HG02943 (cell line): Measurements from ENCODE around the gene LORICRIN.
"Not testable (repeated sequence)": the region's sequence is repeated elsewhere in the genome, so short reads cannot be mapped to it uniquely, and the experiment has no call there.

Source experiments
- ATAC-seq: cut with Tn5 transposase; IDR thresholded peaks from one replicate; pipeline ENCODE4 v1.9.1; 2021; ENCODE audit warnings: mild to moderate bottlenecking, low read depth, moderate library complexity; ENCODE audit not compliant: unreplicated experiment

The LORICRIN gene

GRCh38 chr1:153259387-153259786 is at the start of gene LORICRIN:
Gene LORICRIN (plus strand): TSS chr1:153259687. CDS start chr1:153260950, 1,263 bp downstream.
- ATAC-seq: no peak

DNA sequence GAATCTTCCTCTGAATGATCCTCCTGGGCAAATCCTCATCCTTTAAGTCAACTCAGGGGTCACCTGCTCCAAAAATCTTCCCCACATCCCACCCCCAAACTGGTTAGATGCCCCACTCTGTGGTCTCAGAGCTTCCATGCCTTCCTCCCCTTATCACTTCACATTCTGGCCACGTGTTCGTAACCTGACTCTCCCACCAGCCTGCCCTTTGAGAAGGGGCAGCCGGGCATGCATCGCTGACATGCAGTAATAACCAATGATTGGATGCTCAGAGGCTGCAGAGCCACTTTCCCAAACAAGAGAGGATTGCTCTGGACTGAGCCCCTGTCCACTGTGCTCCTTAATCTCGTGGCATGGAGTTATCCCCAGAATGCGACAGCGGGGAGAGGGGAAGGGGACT is 49.3 kb upstream of the LORICRIN start:
- no peak for ATAC-seq

DNA sequence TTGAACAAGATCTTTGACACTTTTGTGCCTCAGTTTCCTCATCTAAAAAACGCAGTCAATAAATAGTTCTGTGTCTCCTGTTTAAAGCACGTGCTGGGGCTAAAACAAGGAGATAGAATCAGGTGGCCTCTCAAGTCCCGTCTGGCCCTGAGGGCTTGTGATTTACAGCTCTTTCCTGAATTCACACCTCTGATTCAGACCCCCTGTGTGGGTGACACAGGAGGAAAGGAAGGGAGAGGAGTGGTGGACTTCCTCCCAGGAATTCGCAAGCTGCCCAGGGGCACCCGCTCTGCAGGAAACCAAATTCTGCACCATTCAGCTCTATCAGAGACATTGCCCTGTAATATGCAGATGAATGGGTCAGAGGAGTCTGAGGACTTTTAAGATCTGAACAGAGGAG is 47.3 kb upstream of the LORICRIN start:
- ATAC-seq: no peak

DNA sequence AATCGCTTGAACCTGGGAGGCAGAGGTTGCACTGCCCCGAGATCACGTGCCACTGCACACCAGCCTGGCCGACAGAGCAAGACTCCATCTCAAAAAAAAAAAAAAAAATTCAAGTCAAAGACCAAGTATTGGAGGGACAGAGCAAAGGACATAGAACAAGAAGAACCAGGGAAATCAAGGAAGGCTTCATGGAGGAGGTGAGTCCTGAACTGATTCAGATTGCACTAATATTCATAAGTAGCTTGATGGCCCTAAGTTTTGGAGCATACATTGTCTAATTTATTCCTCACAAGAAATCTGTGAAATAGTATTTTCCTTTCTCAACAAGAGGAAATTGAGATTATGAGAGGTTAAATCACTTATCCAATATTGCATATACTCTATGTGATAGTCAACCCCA is 46.0 kb upstream of the LORICRIN start:
- no peak for ATAC-seq

GRCh38 chr1:153217212-153217611 is 42.3 kb upstream of the LORICRIN start, which contains the start of gene PRR9:
Gene PRR9 (plus strand): TSS chr1:153217584. CDS start chr1:153218145, 561 bp downstream.
- ATAC-seq: no peak

DNA sequence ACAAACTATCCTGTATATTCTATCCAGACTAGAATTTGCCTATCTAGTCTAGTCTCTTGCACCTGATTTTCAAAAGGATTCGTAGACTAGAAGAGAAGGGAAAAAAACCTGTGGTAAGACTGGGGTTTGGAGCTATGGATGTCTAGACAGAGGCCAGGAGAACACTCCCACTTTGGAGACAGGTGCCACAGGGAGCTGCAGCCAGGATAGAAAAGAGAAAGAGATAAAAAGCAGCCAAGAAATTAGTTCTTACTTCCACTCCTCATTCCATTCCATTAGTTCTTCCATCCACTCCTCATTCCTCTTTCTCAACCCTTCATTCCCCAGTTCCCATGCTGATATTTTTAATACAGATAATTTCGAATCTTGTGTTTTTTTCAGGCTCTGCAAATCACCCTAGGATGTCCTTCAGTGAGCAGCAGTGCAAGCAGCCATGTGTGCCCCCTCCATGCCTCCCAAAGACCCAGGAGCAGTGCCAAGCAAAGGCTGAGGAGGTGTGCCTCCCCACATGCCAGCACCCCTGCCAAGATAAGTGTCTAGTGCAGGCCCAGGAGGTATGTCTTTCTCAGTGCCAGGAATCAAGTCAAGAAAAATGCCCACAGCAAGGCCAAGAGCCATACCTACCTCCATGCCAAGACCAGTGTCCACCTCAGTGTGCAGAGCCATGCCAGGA is 41.6 kb upstream of the LORICRIN start:
- no peak for ATAC-seq

GRCh38 chr1:153220606-153221303 is 38.7 kb upstream of the LORICRIN start:
- ATAC-seq: no peak

- ATAC-seq: peak; percentile 84
These were observed 36.2 kb upstream of the LORICRIN start for GRCh38 chr1:153223040-153223891.

DNA sequence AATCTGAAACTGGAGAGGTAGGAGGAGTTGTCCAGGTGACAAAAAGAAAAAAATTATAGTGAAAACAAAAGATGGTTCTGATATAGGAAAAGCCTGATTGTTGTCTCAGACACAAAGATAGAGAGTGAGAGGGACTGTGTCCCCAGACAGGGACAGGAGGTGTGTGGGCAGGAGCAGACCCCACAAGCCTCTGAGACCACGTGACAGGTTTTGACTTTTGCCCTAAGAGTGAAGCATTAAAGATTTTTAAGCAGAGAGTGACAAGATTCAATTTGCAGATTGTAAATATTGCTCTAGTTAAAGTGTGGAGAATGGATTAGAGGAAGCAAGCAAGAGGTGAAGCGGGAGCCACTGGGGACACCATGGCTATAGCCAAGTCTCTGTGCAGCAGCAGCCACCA is 31.7 kb upstream of the LORICRIN start:
- no peak for ATAC-seq

DNA sequence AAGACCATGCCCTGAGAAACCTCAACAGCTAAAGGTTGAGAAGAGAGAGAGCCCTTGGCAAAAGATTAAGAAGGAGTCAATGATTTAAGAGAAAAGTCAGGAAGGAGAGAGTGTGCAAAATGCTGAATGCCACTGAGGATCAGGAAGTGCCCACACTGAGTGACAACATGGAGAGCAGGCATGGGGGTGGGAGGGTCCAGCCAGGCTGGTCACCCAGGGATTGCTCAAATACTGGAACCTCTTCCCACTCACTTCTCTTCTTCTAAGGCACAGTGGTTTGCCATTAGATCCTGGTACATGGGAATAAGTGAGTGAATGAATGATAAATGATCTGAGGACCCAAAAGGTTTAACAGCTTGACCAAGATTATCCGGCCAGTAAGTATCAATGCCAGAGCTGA is 31.0 kb upstream of the LORICRIN start:
- no peak for ATAC-seq

- ATAC-seq: not testable (repeated sequence)
These were observed 30.2 kb upstream of the LORICRIN start for GRCh38 chr1:153229076-153229829.

- ATAC-seq: no peak
These were observed 28.1 kb upstream of the LORICRIN start for GRCh38 chr1:153231363-153231762.

- no peak for ATAC-seq
These were observed 27.7 kb upstream of the LORICRIN start for GRCh38 chr1:153231785-153232184.

DNA sequence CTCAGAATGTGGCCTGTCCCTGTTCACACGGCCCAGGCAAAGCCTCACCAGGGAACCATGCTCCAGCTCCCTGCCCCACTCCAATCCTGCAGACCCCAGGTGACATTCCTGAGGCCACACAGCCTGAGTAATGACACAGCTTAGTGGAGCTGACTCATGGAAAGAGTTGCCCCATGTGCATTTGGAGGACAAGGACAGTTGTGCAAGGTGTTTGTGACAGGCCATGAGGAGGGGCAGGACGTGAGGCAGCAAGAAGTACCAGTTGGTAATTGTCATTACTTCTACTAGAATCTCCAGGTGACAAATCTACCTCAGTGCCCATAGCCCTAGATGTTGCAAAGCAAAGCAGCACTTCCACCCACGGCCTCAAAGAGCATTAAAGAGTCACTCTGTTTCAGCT is 26.9 kb upstream of the LORICRIN start:
- no peak for ATAC-seq

DNA sequence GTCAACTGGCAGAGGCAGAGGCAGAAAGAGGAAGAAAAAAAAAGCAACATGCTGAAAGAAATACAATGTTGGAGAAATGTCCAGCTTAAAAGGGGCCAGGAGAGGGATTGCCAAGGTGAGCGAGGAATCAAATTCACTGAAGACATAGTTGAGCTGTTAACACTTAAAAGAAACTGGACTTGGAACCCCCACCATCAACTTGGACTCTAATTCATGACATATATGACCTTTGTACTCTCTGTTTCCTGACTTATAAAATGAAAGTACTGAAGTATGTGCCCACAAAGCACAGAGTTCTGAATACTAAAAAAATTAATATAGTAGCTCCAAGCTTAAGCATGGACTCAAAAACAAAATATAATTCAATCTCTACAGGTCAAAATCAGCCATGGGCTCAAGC is 26.0 kb upstream of the LORICRIN start:
- ATAC-seq: no peak

DNA sequence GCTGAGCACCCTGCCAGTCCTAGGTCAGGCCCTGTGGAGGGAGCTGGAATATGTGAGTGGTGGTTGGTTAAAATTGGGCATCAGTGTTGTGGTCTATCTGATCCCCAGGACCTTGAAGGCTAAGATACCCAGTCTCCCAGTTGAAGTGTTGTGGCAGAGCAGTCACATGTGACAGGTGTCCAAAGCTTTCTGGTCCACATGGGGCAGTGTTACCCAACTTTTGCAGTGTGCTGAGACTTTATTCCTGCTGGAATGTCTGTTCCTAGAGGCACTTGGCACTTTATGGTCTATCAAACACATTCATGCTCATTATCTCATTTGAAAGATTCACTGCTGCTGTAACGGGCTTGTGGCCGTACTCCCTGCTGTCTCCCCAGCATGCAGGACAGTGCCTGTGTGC is 21.0 kb upstream of the LORICRIN start:
- no peak for ATAC-seq

DNA sequence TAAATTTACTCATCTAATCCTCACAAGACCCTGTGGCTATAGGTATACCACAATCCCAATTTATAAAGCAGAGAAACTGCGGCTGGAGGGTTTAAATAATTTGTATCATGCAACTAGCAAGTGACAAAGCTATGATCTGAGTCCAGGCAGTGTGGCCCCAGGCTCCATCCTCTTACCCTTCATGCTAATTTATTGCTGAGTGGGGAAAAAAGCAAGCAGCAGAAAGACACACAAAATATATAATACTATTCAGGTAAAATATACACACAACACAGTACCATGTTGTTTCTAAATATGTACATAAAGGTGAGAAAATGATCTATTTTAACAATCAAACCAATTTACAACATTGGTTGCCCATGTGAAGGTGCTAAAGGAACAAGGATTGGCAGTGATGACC is 17.3 kb upstream of the LORICRIN start:
- no peak for ATAC-seq

DNA sequence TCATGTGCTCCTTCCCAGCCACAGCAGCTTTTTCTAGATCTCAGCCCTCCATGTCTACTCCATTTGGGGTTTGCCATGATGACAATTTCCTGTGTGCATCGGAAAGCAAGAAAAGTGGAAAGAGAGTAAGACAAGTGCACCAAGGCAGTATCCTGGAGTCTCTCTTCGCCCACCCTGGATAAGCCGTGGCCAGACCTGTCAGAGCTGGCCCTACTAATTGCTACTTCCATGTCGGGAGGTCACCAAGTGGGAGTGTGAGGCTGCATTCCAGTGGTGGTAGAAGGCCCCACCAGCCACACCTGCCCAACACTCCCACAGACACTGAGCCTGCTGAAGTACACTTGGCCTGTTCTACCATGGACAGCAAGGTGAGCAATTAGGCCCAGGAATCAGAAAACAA is 14.0 kb upstream of the LORICRIN start:
- no peak for ATAC-seq

DNA sequence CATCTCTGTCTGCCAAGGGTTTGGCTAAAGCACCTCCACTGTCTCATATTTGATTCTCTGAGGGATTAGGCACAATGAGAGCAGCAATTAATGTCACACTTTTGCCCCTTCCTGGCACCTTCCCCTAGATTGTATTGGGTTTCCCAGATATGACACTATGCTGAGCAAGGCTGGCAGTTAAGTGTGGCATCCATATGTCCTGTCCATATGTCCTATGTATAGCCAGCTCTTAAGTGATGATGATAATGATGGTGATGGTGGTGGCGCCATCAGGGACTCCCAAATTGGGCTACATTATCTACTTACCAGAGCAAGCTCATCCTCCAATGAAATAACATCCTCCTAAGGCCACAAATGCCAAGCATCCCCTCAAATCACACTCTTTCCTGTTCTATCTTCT is 13.5 kb upstream of the LORICRIN start:
- no peak for ATAC-seq

DNA sequence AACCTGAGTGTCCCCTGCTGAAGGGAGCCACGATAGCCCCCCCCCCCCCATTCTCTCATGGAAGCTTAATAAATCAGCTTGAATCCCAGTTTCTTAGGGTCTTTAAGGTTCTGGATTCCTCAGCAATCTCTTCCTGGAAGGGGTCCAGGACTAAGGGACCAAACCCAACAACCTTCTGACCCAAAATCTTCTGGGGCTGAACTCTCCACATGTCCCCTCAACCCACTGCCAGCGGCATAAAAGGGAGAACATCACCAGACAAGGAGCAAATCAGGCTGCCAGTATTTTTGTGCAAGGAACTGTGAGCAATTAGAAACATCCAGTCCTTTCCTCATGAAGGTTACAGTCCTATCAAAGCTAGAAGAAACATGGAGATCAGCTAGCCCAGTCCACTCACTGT is 12.7 kb upstream of the LORICRIN start:
- no peak for ATAC-seq
